H1 (cell line): ENCODE measurements around the gene NELFB. TPM values are rescaled to one million over a fixed set of nuclear protein-coding genes. Genes with fewer than 3 reads are reported as not detected.

Source experiments
- EP300 ChIP-seq, 2 experiments: IDR thresholded peaks; 1 replicate in 1 of 2; 2 replicates in 1 of 2; pipeline ENCODE4 v1.6.1; 2011 to 2012; ENCODE audit warnings: low read depth in 2 of 2, low read length in 2 of 2, mild to moderate bottlenecking in 2 of 2, borderline replicate concordance in 1 of 2, inconsistent platforms in 1 of 2, moderate library complexity in 1 of 2
- HDAC6 ChIP-seq: IDR thresholded peaks from one replicate; pipeline ENCODE4 v1.7.1; 2012; ENCODE audit warnings: low read depth, mild to moderate bottlenecking, inconsistent platforms, low read length, moderate library complexity
- JUN ChIP-seq: IDR thresholded peaks from 2 replicates; pipeline ENCODE4 v1.6.1; 2011; ENCODE audit warnings: low read depth, mild to moderate bottlenecking, improper control_type of control experiment, low read length
- SUZ12 ChIP-seq: fragments of 200-600 bp; sonication (generic); IDR thresholded peaks from 2 replicates; pipeline ENCODE4 v1.6.1; 2012; ENCODE audit warnings: mild to moderate bottlenecking, inconsistent platforms, low read length, moderate library complexity, mixed read lengths
- YY1 ChIP-seq: IDR thresholded peaks from 2 replicates; pipeline ENCODE4 v1.6.1; 2011; ENCODE audit warnings: low read depth, mild to moderate bottlenecking, low read length
- polyA plus RNA-seq, 7 experiments: library from polyadenylated mRNA; depleted of rRNA in 3 of 7; stranded (reverse) in 5 of 7; unstranded in 2 of 7; fragments of >200 nt in 5 of 7; fragments of 200-250 nt in 2 of 7; gene quantifications; 1 replicate in 5 of 7; 2 replicates in 1 of 7; 4 replicates in 1 of 7; pipeline versions ENCODE4 v1.2.1 to v1.2.3, GENCODE V29; 2011 to 2013; ENCODE audit warnings: missing spikeins in 2 of 7, mixed read lengths in 2 of 7
- total RNA-seq: library from RNA; stranded (reverse); fragmentation: NEBNext Ultra II Directional; extraction: Animal tissue kit (Norgen Biotek cat#: 25700); gene quantifications from 2 replicates; pipeline ENCODE4 v1.2.1, GENCODE V29; 2021

Gene NELFB
- total and polyA plus RNA-seq, 2 of the 8 experiments (the other 6 are each of a cell fraction or from before 2014, with no cell fraction given), result 57.6 to 78.0 TPM

DNA sequence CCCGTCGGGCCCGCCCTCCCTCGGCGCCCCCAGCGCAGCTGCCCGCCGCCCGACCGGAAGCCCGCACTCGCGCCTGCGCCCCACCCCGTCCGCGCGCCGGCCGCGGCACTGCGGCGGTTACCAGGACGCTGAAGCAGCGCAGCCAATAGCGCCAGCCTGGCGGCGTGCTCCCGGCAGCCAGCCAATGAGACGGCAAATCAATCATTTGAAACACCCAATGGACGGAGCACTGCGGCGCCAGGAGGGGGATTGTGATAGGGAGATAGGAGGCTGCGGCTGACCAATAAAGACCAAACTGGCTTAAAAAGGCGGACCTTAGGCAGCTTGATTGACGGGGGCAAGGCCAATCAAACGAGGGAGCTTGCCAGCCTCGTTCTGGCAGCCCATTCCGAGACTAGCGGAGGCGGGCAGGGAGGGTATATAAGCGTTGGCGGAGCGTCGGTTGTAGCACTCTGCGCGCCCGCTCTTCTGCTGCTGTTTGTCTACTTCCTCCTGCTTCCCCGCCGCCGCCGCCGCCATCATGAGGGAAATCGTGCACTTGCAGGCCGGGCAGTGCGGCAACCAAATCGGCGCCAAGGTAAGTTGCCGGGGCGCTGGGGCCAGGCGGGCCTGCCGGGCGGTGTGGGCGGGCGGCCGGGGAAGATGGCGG is 14.2 kb upstream of the NELFB start, which contains the start of gene TUBB4B (continued):
- TF ChIP-seq SUZ12 (no peak), YY1 (peak; percentile 87), EP300 (IDR thresholded peaks at IDR 0.05; ENCODE audit: borderline replicate concordance in 1 of 2, low read depth in 2 of 2, low read length in 2 of 2) (no peak), HDAC6 (no peak), JUN (no peak)
